Loucy (cell line): ENCODE measurements around the gene CORO1C.

Experiments used
- CTCF ChIP-seq: fragments of 200-600 bp; sonication (generic); conservative IDR thresholded peaks from 2 replicates; pipeline ENCODE4 v1.5.1; 2014; ENCODE audit warnings: mild to moderate bottlenecking, antibody characterized with exemption, low read length
- EZH2phosphoT487 ChIP-seq: fragments of 200-600 bp; IDR thresholded peaks from 2 replicates; pipeline ENCODE4 v1.6.1; 2018; ENCODE audit warnings: antibody characterized with exemption, mild to moderate bottlenecking, moderate library complexity, borderline replicate concordance

DNA sequence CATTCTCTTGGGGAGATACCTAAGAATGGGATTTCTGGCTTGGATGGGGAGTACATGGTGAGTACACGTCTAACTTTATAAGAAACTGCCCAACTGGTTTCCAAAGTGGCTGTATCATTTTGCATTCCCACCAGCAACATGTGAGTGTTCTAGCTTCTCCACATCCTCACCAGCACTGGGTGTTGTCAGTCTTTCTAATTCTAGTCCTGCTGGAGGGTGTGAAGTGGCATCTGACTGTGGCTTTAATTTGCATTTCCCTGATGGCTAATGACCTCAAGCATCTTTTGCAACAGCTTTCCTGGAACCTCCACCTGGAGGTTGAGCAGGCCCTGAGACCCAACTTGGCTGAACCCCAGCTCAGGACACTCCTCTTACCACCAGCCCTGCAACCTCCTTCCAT lies 115.4 kb downstream of the CORO1C start:
- TF ChIP-seq CTCF = no peak
- no peak for TF ChIP-seq EZH2phosphoT487
